NCI-H146 (cell line): Measurements from ENCODE around the gene IRX3.

Experiments
- DNase-seq: peaks from one replicate; lab custom pipeline; 2025; lab: John Stamatoyannopoulos, UW

The IRX3 gene

GRCh38 chr16:54290833-54291655 lies 4.5 kb upstream of the IRX3 start:
- no peak for DNase-seq

GRCh38 chr16:54289945-54290832 lies 3.6 kb upstream of the IRX3 start:
- no peak for DNase-seq

- no peak for DNase-seq
Observed at GRCh38 chr16:54289242-54289944, 2.8 kb upstream of the IRX3 start.

GRCh38 chr16:54288835-54289241 lies 2.3 kb upstream of the IRX3 start:
- no peak for DNase-seq

GRCh38 chr16:54288030-54288834 lies 1.6 kb upstream of the IRX3 start:
- no peak for DNase-seq

- DNase-seq = no peak
Observed at GRCh38 chr16:54287131-54288029, 793 bp upstream of the IRX3 start.

GRCh38 chr16:54286090-54286365 lies 559 bp downstream of the IRX3 start:
- peak; percentile 78 for DNase-seq

- peak; percentile 60 for DNase-seq
Observed at GRCh38 chr16:54285414-54286089, 1.0 kb downstream of the IRX3 start.

GRCh38 chr16:54284931-54285413 lies 1.6 kb downstream of the IRX3 start:
- DNase-seq = peak; percentile 35

GRCh38 chr16:54284319-54284930 lies 2.2 kb downstream of the IRX3 start:
- peak; percentile 61 for DNase-seq

- DNase-seq = no peak
Observed at GRCh38 chr16:54283725-54284318, 2.8 kb downstream of the IRX3 start.

- DNase-seq = no peak
Observed at GRCh38 chr16:54282928-54283724, 3.5 kb downstream of the IRX3 start.

GRCh38 chr16:54282202-54282927 lies 4.2 kb downstream of the IRX3 start:
- DNase-seq = no peak

GRCh38 chr16:54281535-54282201 lies 4.9 kb downstream of the IRX3 start:
- no peak for DNase-seq

GRCh38 chr16:54280751-54281150 lies 5.8 kb downstream of the IRX3 start:
- no peak for DNase-seq

GRCh38 chr16:54277845-54278703 lies 8.5 kb downstream of the IRX3 start:
- no peak for DNase-seq
